Upper lobe of left lung (tissue), 4 donors: ENCODE data around the gene WIPF1.

Experiments used
- EP300 ChIP-seq, 4 donors: sonication (generic); formaldehyde crosslinking; IDR thresholded peaks; one replicate each; pipeline ENCODE4 v1.5.1; 2017; ENCODE audit warnings: antibody characterized with exemption in 4 of 4, control low read depth in 2 of 4
- POLR2A ChIP-seq, 4 donors: fragments of 450-650 bp; IDR thresholded peaks; one replicate each; pipeline ENCODE4 v1.5.1; 2016 to 2017; ENCODE audit warnings: antibody characterized with exemption in 4 of 4, mild to moderate bottlenecking in 2 of 4
- TF ChIP-seq, protein P1 (sequence below), 6 experiments: fragments of 450-650 bp in 4 of 6; fragments of 200-600 bp in 2 of 6; sonication (generic) in 2 of 6; IDR thresholded peaks; one replicate each; pipeline ENCODE4 v1.5.1; 2016 to 2019; ENCODE audit warnings: antibody characterized with exemption in 6 of 6

DNA sequence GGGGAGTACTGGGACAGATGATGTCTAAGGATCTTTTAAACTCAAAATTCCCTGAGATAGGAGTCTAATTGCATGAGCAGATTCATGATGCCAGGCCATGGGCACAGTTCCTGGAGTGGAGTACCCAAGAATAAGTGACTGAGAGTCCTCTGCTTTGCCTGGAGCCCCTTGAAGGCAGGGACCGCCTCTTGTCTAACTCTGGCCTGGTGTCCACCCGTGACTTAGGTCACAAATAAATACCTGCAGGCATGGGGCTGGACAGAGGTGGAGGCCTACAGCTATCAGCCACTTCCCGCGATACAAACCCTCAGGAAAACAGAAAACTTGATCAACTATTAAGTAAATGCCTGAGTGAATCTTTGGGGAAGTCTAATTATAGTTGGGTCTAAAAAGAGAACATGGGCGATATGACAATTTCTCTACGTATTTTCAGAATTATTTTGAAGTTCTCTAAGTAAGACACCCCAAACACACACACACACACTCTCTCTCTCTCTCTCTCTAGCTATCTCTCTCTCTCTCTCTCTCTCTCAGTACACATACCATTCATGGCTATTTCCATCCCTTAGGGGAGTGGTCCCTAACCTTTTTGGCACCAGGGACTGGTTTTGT, 1.8 kb upstream of the WIPF1 start:
- TF ChIP-seq, protein P1, sequence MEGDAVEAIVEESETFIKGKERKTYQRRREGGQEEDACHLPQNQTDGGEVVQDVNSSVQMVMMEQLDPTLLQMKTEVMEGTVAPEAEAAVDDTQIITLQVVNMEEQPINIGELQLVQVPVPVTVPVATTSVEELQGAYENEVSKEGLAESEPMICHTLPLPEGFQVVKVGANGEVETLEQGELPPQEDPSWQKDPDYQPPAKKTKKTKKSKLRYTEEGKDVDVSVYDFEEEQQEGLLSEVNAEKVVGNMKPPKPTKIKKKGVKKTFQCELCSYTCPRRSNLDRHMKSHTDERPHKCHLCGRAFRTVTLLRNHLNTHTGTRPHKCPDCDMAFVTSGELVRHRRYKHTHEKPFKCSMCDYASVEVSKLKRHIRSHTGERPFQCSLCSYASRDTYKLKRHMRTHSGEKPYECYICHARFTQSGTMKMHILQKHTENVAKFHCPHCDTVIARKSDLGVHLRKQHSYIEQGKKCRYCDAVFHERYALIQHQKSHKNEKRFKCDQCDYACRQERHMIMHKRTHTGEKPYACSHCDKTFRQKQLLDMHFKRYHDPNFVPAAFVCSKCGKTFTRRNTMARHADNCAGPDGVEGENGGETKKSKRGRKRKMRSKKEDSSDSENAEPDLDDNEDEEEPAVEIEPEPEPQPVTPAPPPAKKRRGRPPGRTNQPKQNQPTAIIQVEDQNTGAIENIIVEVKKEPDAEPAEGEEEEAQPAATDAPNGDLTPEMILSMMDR (IDR thresholded peaks at IDR 0.05), result no peak
- TF ChIP-seq POLR2A (IDR thresholded peaks at IDR 0.05) (no peak), EP300 (IDR thresholded peaks at IDR 0.05) (no peak)
